NCI-H1417 treated with DMSO at 0.1 percent for 48 hours (cell line): Measurements from ENCODE around the gene RELCH.

Source experiments
- DNase-seq: peaks from one replicate; lab custom pipeline; 2025; lab: John Stamatoyannopoulos, UW

The RELCH gene

DNA sequence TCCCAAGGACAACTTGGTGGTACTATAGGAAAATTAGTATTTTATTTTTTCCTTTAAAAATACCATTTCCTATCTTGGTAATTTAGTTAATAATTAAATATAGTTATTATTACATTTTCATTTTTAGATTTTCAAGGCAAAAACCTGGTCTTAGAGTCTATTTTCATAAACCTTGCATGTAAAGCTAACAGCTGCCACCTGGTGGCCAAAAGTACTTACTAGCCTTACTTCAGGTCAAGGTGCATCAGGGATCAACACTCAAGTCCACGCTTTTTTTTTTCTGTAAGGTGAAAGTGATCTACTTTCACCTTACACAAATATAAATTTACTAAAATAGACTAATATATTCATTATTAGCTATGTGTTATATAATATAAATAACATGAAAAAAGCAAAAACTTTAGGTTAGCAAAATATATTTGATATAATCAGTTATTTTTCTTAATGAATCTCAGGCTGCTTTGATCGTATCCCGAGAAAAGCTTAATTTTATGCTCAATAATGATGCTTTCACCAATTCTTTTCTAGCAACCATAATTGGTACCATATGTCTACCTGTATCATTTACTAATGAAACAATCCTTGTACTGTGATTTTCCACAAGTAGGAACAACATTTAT is 62.5 kb downstream of the RELCH start:
- DNase-seq, result peak; percentile 82

DNA sequence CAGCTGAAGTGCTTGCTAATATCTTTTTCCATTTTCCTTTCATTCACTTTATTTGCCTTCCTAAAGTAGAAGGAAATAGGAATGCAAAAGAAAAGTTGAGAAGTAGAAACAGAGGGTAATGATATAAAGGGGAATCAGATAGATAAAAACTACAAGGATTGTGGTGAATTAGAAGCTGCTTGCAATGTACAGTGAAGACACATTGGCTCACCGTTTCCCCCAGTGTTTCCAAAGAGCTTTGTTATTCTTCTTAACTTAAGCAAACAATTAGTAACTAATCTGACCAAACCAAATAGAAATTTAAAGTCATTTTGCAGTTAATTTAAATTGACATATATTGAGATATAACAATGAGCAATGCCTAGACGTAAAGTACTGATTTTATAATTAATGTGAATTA is 63.4 kb downstream of the RELCH start:
- no peak for DNase-seq

DNA sequence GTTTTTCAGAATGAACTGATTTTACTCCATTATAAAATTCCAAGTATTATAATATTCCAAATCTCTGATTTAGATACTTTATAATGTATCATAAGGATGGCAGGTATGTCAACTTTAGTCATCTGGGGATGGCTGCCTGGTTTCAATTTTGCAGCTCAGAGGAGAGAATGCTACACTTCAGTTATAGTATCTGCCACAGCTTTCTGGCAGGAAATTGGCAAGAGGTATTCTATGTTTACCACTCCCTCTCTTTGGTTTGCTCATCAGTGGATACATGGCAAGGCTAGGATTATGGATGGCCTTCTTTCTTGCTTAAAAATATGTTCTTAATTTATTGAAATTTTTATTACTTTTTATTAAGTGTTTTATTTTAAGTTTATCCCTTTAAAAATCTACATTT is 71.0 kb downstream of the RELCH start:
- no peak for DNase-seq

DNA sequence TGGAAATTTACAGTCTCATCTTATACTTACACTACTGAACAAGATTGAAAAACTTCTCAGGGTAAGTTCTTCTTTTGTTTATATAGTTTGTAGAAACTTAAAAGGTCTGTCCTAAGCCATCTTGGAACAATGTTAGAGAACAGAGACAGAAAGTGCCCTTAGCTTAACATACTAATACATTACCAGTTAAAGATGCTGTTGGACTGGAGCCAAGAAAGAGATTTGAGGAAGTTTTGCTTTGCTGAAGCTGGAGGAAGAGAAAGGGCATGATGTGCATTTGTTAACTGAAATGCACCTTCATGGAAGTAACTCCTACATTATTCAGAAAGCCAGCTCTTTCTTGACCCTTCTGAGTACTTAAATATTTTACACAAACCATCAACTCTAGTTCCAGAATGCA is 71.6 kb downstream of the RELCH start:
- no peak for DNase-seq

DNA sequence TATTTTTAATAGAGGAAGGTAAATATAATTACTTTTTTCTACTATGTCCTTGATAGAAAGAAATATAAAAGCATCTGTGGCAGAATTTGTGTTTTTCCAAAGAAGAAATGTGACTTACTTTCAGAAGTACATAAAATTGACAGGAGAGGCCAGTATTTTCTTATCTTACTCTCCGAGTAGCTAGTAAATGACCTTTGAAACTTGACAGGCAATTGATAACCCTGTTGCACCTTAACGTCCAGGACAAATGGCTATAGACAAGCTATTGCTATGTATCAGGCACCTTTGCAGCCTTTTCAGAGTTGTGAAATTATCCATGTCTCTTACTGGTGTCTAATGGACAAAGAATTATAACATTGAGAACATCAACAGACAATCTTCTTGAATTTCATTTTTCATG is 75.0 kb downstream of the RELCH start:
- DNase-seq, result no peak

DNA sequence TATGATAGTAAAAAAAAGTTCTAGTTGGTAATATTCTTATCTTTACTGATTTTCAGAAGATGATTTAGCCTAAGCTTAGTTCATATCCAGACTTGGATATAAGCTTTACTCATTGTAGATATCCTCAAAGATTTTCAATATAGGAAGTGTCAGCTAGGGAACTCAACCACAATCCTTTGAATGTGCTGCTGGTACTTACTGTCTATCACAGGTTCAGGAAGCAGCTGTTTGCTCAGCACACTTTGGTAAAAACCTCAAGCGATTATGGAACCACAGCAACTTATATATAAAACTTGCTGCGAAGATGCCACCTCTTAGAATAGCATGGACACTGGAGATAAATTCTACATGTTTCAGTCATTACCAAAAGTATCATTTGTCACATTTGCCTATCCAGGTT is 77.9 kb downstream of the RELCH start:
- DNase-seq, result no peak

DNA sequence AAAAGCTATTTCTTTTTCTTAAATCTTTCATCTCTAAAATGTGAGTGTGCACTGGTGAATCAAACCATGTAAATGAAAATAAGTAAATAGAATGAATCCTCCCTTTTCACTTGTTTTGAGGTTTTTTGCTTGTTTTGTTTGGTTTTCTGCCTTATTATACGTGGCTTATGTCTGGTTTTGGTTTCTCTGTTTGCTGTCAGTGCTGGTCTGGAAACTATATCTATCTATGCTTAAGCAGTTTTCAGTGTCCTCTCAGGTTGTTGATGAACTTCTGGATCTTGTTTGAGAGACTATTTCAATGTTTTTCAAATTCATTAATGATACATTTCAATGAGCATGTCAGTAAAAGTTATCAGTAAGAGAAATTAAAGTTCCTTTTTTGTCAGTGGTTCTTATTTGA is 90.0 kb downstream of the RELCH start:
- DNase-seq, result no peak

DNA sequence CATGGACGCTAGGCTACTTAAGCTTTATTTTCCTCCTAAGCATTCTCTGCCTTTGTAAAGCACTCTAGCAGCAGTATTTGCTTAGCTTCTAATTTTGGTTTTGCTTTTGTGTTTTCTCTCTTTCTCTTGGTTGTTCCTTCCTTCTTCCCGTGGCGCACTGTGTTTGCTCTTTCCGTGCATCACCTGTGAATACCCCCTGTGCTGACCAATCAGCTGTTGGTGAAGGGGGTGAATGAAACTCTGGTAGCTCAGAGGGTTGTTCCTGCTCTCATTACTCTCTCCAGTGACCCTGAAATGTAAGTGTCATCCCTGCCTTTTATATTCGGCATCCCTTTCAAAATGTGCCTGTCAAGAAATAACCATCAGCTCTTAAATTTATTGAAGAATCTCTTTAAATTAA is 92.5 kb downstream of the RELCH start:
- DNase-seq, result peak; percentile 97

DNA sequence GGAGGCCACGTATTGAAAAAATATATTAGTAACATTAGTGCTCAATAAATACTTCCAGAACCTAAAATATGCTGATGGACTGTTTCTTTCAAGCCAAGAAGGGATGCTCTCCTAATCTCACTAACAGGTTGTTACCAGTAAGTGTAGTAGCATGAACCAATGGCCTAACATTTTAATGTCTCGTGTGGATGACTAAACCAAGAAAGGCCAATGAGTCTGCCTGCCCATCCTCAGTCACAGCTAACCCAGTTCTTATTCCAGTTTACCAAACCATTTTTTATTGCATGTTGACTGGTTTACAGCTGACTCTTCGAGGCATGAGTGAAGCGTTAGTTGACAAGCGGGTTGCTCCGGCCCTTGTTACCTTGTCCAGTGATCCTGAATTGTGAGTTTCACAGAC is 93.0 kb downstream of the RELCH start:
- DNase-seq, result peak; percentile 66

DNA sequence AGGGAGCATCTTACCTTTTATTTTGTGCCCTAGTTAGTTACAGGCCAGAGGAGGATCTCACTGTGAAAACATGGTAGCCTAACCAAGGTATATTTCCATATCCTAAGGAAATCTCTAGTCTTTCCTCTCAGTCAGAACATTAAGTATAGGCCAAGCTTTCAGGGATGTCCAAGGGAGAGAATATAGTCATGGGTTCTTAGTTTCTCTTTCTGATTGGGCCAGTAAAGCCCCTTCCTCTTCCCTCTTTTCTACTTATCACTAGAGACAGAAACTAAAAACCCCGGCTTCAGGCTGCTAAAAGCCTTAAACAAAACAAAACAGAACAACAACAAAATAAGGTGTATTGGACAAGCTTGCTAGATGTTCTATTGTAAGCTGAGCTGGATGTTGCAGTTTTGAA is 93.7 kb downstream of the RELCH start:
- DNase-seq, result no peak

DNA sequence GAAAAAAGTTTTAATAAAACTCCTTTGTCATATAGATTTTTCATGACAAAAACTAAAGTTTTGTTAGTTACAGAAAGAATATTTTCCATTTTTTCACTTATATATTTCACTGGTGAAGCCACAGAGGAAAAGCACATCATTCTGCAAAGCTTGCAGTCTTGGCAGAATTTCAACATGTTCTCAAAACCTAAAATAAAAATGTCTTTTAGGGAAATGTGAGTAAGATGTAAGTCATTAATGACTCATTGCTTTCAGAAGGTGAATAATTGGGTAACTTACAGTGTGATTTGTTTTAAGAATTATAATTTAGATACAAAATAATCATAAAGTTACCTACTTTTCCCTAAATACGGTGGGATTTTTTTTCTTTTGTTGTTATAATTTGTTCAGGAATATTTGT is 94.6 kb downstream of the RELCH start:
- DNase-seq, result no peak

DNA sequence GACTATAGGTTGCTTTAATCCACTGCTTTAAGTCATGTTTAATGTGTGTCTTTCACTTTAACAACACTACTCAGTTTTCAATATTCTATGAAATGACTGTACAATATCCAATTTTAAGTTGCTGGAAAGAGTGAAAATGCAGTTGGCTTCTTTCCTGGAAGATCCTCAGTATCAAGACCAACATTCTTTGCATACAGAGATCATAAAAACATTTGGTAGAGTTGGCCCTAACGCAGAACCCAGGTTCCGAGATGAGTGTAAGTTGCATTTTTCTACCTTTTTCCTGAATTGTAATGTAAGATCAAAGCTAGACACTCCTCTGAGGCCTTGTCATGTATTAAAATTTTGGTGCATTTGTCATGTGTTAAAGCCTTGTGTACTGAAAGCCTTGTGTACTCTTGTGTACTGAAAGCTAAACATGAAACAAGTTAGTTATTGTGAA is 95.2 kb downstream of the RELCH start:
- no peak for DNase-seq

DNA sequence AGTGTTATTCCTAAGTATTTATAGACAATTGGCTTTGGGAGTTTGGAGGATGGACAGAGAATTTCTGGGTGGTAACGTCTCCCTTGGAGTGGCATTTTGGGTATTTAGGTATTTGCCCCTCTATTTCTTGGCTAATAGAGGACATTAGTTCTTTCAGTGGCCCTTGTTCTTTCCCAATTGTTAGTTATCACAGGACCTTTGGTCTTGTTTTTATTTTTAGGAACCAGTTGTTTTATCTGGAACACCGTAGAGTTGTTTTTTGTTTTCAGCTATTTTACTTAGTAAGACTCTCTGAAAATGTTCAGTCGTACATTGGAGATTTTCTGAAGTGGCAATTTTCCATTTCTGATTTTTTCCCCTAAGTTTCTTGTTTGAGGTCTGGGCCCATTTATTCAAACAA is 97.6 kb downstream of the RELCH start:
- DNase-seq, result no peak

DNA sequence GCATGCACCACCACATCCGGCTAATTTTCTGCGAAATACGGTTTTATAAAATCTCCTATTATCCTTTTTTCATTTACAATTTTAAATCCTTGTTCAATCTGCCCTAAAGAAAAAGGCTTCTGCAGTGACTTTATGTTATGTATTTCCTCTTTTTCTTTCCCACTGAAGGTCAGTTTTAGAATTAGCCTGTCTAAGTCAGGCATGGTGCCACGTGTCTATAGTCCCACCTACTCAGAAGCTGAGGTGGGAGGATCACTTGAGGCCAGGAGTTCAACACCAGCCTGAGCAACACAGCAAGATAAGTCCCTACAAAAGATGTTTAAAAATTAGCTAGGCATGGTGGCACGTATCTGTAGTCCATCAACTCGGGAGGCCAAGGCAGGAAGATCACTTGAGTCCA is 98.2 kb downstream of the RELCH start:
- DNase-seq, result no peak

DNA sequence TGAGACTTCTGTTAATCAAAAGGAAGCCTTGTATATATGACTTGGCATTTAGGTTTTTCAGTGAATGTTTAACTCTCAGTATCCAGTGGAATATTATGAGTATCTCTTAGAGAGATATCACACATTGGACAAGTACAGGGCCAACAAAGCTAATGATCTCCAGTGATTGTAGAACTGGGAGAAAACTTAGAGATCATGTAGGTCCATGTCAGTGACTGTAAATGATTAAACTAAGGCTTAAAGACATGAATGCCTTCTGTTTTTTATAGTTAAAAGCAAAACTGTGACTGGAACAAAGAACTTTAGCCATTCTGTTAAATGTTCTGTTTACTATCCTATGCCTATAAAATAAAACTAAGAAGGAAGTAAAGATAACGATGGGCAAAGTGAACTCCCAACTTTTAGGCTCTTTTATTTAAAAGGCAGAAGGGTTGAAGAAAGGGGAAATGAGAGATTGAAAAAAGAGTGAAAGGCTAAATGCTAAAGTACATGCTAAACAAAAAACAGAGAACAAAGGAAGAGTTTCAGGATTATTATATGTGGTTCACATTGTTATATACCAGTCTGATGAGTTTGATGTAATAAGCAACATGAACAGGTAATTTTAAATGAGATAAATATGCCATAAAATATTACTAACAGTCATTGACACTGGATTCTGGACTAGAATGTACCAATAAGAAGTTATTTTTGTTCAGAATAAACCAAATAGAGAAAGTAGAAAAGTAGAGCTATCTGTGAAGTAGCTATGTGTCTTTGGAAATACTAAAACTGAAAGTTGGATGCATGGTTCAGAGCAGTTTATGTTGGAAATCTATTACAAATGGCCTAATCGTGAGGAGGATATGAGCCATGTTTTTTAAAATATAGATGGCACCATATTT is 101.0 kb downstream of the RELCH start:
- DNase-seq, result no peak

DNA sequence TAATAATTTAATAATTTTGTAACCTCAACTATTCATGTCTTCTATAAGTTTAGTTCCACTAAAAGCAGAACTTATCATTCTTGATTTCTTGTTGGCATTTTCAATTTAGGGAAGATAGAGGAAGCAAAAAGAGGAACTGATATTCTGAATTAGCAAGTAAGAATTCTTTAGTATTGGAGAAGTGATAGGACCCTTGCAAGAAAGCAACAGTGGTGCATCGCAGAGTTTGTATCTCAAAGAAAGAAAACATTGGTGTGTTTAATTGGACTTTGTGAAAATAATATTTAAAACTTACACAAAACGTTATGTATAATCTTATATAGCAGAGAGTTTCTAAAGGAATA is 101.6 kb downstream of the RELCH start:
- DNase-seq, result no peak

DNA sequence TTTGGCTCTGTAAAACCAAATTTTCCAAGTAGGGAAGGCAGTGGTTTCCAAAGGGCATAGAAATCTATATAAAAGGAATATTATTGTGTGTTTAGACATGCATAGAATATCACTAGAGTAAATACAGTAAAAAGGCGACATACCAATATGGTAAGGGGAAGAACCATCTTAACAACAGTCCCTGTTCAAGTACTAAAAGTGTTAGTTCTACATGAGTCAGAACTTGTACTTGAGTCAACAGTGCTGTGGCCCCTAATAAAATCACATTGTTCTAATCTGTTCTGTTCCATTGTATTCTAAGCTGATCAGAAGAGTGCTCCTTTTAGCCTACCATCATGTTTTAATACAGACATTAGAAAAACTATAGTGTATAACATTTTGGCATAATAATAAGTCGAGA is 102.0 kb downstream of the RELCH start:
- no peak for DNase-seq

DNA sequence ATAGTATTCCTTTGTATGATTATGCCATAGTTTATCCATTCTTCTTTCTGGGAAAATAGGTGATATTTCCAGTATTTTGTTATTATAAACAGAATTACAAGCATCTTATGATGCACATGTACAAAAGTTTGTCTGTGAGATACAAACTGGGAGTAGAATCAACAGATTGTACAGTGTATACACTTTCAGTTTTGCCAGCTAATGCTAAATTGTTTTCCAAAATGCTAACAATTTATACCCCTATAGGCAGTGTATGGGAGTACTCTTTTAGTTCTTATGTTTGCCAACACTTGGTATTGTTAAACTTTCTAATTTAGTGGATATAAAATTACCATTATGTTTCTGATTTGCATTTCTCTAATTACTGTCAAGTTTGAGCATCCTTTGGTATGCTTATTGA is 107.0 kb downstream of the RELCH start:
- no peak for DNase-seq

DNA sequence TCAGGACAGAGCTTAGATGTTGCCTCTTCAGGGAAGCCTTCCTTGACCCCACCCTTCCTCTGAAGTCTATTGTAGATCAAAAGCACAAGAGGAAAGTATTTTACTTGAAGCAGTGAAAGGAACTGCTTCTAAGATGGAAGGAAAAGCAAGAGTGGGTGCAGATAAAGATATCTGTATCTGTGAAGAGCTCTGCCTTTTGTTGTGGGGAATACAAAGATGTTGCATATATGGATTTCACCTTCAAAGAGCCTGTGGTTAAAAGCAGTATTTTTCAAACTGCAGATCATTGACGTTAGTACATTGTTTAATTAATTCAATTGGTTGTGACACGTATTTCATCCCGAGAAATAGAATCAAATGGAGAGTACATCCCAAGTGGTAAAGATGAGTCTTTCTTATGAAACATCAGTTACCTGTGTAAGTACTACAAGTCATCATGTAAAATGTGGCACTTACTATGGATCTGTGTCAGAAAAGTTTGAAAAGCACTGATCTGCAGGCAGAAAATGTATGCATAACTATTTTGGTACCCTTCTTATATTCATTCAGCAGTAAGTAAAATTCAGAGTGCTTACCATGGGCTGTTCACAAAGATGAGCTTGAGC is 113.4 kb downstream of the RELCH start:
- no peak for DNase-seq

DNA sequence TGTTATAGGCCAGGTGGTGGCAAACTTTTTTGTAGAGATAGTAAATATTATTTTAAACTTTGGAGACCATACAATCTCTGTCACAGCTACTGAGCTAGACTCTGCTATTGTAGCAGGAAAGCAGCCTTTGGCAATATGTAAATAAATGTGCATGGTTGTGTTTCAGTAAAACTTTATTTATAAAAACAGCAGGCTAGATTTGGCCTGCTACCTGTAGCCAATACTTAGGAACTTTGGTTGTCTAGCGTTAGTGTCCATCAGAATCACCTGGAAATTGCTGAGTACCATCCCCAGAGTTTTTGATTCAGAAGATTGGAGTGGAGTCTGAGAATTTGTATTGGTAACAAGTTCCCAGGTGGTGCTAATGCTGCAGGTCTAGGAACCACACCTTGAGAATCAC is 114.3 kb downstream of the RELCH start:
- no peak for DNase-seq

DNA sequence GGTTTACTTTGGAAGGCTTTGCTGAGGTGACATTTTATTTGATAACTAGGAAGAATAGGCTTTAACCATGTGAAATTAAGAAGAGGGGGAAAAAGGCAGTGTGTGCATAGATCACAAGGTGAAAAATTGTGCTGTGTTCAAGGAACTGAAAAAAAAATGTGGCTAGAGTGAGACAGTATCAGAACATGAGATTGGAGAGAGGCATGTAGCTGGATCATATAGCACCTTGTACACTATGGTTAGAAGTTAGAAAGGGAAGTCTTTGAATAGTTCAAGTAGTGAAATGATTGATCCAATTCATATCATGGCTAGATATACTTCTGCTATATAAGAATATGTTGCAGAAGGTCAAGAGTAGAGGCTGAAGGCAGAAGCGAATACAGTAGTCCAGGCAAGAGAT is 125.8 kb downstream of the RELCH start:
- DNase-seq, result no peak

DNA sequence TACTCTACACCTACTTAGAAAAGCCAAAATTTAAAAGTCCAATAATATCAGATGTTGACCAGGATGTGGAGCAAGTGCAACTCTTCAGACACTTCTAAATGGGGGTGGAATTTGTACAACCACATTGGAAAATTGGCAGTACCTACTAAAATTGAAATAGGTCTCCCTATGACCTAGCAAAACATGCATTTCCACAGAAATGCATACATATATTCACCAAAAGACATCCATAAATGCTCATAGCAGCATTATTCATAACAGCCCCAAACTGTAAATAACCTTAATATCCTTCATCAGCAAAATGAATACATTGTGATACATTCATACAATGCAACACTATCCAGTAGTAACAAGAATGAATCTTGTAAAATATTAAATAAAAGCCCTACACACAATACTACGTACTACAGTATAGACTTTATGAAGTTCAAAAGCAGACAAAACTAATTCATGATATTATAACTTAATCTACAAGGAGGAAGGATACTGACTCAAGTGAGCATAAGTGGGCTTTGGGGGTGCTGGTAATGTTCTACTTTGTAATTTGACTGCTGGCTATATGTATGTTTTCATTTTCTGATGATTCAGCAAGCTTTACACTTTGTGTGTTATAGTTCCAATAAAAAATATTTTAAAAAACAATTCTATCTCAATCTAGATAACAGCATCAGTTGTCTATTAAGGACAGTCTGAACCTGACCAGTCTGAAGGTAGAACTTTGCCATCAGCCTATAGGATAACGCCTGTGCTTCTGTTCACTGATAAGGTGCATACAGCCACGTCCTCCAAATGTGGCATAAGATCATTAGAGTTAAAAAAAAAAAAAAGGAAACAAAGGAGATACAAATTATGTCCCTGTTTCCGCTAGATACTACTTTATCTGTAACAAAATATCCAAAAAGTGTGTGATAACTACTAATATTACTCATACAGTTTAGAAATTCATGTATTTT is 131.4 kb downstream of the RELCH start:
- no peak for DNase-seq
